ENCODE measurements around the gene CYTH1. TPM values are rescaled to one million over a fixed set of nuclear protein-coding genes. Genes with fewer than 3 reads are reported as not detected.

Gene CYTH1
- total and polyA plus RNA-seq, 2 donors (not counting 1 experiment from before 2014, with no cell fraction given) = 255 to 353 TPM

- ChIA-PET CTCF (interaction anchor here (0.7 to 1.3 kb wide), 8 partner anchors 10 to 112 kb away, joined by 3 to 5 read pairs (median 3); no protein-coding TSS in a partner anchor), POLR2A (interaction anchor here (0.6 kb wide), 1 partner anchor 189 kb away, joined by 3 read pairs; no protein-coding TSS in a partner anchor)
- no peaks in the 10 kb centered on the region for H3K27me3 Mint-ChIP-seq
- peaks cover 18 to 86% of the 10 kb centered on the region in 2 experiments for H3K36me3 ChIP-seq (replicated peaks in 1 of 2; ENCODE audit: control extremely low read depth in 1 of 2, control insufficient read depth in 1 of 2, extremely low read depth in 1 of 2, insufficient read depth in 2 of 2, low read length in 1 of 2)
- no peaks in the 10 kb centered on the region for H3K9me3 Mint-ChIP-seq (ENCODE audit: insufficient read depth)
- TF ChIP-seq, protein P1, sequence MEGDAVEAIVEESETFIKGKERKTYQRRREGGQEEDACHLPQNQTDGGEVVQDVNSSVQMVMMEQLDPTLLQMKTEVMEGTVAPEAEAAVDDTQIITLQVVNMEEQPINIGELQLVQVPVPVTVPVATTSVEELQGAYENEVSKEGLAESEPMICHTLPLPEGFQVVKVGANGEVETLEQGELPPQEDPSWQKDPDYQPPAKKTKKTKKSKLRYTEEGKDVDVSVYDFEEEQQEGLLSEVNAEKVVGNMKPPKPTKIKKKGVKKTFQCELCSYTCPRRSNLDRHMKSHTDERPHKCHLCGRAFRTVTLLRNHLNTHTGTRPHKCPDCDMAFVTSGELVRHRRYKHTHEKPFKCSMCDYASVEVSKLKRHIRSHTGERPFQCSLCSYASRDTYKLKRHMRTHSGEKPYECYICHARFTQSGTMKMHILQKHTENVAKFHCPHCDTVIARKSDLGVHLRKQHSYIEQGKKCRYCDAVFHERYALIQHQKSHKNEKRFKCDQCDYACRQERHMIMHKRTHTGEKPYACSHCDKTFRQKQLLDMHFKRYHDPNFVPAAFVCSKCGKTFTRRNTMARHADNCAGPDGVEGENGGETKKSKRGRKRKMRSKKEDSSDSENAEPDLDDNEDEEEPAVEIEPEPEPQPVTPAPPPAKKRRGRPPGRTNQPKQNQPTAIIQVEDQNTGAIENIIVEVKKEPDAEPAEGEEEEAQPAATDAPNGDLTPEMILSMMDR (IDR thresholded peaks at IDR 0.05) = peak; percentile 39
- no peak for TF ChIP-seq EZH2 (IDR thresholded peaks at IDR 0.05; ENCODE audit: borderline replicate concordance, insufficient read depth, low read depth, low read length, poor library complexity, severe bottlenecking)
- H3K4me2 ChIP-seq (replicated peaks; ENCODE audit: low read depth, low read length, poor library complexity, severe bottlenecking) = no peak overlapping the region
- no peak overlapping the region for H3K4me3 Mint-ChIP-seq
- peaks cover 64% of the 10 kb centered on the region for H4K20me1 ChIP-seq (ENCODE audit: control insufficient read depth, insufficient read depth, low read length, poor library complexity, severe bottlenecking)
- H3K4me1 Mint-ChIP-seq = peaks cover 9% of the 10 kb centered on the region
- no peaks in the 10 kb centered on the region for H3K4me1 ChIP-seq (ENCODE audit: control insufficient read depth in 2 of 2, insufficient read depth in 2 of 2, low read length in 2 of 2)
- H3K79me2 ChIP-seq (ENCODE audit: control insufficient read depth, insufficient read depth, low read length) = peaks cover 32% of the 10 kb centered on the region
- no peaks in the 10 kb centered on the region for H3K27me3 ChIP-seq (replicated peaks in 1 of 4; ENCODE audit: control extremely low read depth in 1 of 4, control insufficient read depth in 3 of 4, insufficient read depth in 4 of 4, low read length in 3 of 4)
- no peak overlapping the region for H3K4me3 ChIP-seq (ENCODE audit: control extremely low read depth in 1 of 5, extremely low read depth in 1 of 5, insufficient read depth in 1 of 5, low read depth in 2 of 5, low read length in 4 of 5)
- intact Hi-C loops (cut with micrococcal nuclease) = no loop called here
- no peak for ATAC-seq (ENCODE audit: low read depth)
- no peaks in the 10 kb centered on the region for H3K9me3 ChIP-seq (ENCODE audit: control extremely low read depth in 1 of 3, control insufficient read depth in 2 of 3, insufficient read depth in 1 of 3, low read length in 2 of 3)
- no peak overlapping the region for H2AFZ ChIP-seq (ENCODE audit: insufficient read depth, low read depth, low read length, poor library complexity, severe bottlenecking)
- WGBS (ENCODE audit: insufficient coverage) = no CpG with 5 or more reads among the region's 2 CpGs
- H3K27ac Mint-ChIP-seq = no peak overlapping the region
- no peak overlapping the region for H3K9ac ChIP-seq (ENCODE audit: low read length)
- no peak overlapping the region for H3K27ac ChIP-seq (ENCODE audit: low read length in 2 of 2)
- no peak for DNase-seq
Measured at GRCh38 chr17:78689029-78689428, 93.0 kb downstream of the CYTH1 start.

DNA sequence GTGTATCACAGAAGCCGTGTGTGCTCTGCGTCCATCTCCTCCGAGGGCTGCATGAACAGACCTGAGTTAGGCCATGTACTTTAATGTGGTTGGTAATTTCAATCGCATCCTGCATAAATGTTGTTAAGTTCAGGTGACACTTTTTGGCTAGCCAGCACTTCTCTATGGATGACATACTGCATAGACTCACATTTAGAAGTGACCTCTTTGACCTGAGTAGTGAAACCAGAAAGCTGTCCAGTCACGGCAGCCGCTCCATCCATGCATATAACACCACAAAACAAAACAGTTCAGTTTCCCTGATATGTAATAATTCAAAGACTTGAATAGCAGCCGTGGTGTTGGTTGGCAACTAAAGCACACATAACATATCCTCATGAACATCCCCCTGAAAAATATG is 94.1 kb downstream of the CYTH1 start:
- Histone ChIP-seq H3K4me3 (ENCODE audit: control extremely low read depth in 1 of 5, extremely low read depth in 1 of 5, insufficient read depth in 1 of 5, low read depth in 2 of 5, low read length in 4 of 5) (no peak overlapping the region), H3K79me2 (ENCODE audit: control insufficient read depth, insufficient read depth, low read length) (peaks cover 33% of the 10 kb centered on the region), H3K27me3 (replicated peaks in 1 of 4; ENCODE audit: control extremely low read depth in 1 of 4, control insufficient read depth in 3 of 4, insufficient read depth in 4 of 4, low read length in 3 of 4) (no peaks in the 10 kb centered on the region), H3K9ac (ENCODE audit: low read length) (no peak overlapping the region), H2AFZ (ENCODE audit: insufficient read depth, low read depth, low read length, poor library complexity, severe bottlenecking) (no peak overlapping the region), H3K27ac (ENCODE audit: low read length in 2 of 2) (no peak overlapping the region), H3K4me1 (ENCODE audit: control insufficient read depth in 2 of 2, insufficient read depth in 2 of 2, low read length in 2 of 2) (no peaks in the 10 kb centered on the region), H4K20me1 (ENCODE audit: control insufficient read depth, insufficient read depth, low read length, poor library complexity, severe bottlenecking) (peaks cover 53% of the 10 kb centered on the region), H3K9me3 (ENCODE audit: control extremely low read depth in 1 of 3, control insufficient read depth in 2 of 3, insufficient read depth in 1 of 3, low read length in 2 of 3) (no peaks in the 10 kb centered on the region), H3K4me2 (replicated peaks; ENCODE audit: low read depth, low read length, poor library complexity, severe bottlenecking) (no peak overlapping the region), H3K36me3 (replicated peaks in 1 of 2; ENCODE audit: control extremely low read depth in 1 of 2, control insufficient read depth in 1 of 2, extremely low read depth in 1 of 2, insufficient read depth in 2 of 2, low read length in 1 of 2) (peaks cover 17 to 87% of the 10 kb centered on the region in 2 experiments)
- 96% methylated on average over 5 of the region's 7 CpGs for WGBS (ENCODE audit: insufficient coverage)
- H3K9me3 Mint-ChIP-seq (ENCODE audit: insufficient read depth) = no peaks in the 10 kb centered on the region
- no peaks in the 10 kb centered on the region for H3K27me3 Mint-ChIP-seq
- no peak overlapping the region for H3K27ac Mint-ChIP-seq
- H3K4me3 Mint-ChIP-seq = no peak overlapping the region
- no peak for DNase-seq
- ATAC-seq (ENCODE audit: low read depth) = no peak
- TF ChIP-seq, protein P1 (IDR thresholded peaks at IDR 0.05) = no peak
- TF ChIP-seq EZH2 (IDR thresholded peaks at IDR 0.05; ENCODE audit: borderline replicate concordance, insufficient read depth, low read depth, low read length, poor library complexity, severe bottlenecking) = no peak
- intact Hi-C loops (cut with micrococcal nuclease) = no loop called here
- ChIA-PET CTCF (no interaction called here), POLR2A (interaction anchor here (0.7 kb wide), 1 partner anchor 30 kb away, joined by 3 read pairs; no protein-coding TSS in a partner anchor)
- H3K4me1 Mint-ChIP-seq = peaks cover 4% of the 10 kb centered on the region

Measured in B cell (primary cell).